IPS-NIHi7 (cell line): ENCODE measurements around the gene TMC1.
"Not testable (repeated sequence)": the region's sequence is repeated elsewhere in the genome, so short reads cannot be mapped to it uniquely, and the experiment has no call there.

Experiments used
- DNase-seq: peaks from one replicate; pipeline ENCODE4 v3.0.0; 2012; ENCODE audit warnings: mixed read lengths; ENCODE audit errors: extremely low spot score

Gene TMC1

GRCh38 chr9:72521416-72521815 lies at the start of gene TMC1:
TMC1 (plus strand) TSS chr9:72521608; CDS start chr9:72648649, 127,041 bp downstream.
- DNase-seq, result not testable (repeated sequence)

DNA sequence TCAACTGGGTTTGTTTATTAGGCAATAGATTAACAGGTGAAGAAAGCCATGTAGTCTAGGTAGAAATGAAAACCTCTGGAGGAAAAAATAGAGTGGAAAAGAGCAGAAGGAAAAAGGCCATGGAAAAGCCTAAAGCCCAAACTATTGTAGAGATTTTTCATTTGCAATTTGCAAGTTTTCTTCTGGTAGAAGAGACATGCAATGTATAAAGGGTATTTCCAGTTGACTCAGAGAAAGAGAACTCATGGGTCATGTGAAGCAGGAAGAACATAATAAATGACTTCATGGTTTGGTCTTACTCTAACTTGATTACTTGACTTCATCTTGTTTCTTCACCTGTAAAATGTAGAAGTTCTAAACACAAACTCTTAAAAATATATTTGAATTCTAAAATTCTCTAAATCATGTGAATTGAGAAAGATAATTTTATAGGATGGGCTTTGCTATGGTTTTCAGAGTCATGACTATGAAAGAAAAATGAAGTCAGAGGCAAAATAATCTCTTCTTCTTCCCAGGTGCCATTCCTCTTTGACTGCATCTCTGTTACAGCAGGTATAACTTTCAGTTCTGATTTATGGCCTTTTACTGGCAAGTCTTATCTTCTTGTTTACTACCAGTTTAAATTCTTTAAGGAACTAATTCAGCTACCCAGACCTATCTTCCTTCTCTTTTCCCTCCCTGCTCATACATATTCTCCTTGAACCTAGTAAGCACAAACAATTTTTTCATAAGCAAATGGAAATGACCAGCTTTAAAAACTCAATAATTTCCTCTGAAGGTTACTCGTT lies 47.7 kb upstream of the TMC1 start:
- DNase-seq, result no peak

DNA sequence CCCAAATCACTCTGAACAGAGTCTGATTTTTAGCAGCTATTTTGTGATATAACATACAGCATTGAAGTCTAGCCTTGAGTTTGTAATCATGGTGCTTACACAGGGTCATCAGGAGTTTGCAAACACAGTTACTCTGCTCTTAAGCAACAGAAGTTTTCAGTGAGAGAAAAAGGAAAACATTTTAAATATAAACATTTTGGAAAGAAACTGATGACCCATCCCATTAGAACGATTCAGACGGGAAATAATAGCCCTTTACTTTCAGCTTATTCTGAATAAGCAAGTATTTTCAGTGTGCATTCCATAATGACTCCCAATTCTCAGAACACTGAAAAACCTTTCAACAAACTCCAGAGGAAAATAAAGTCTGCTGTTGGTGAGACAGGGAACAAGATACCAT lies 46.7 kb upstream of the TMC1 start:
- DNase-seq, result no peak

GRCh38 chr9:72476100-72476499 lies 45.3 kb upstream of the TMC1 start:
- no peak for DNase-seq

GRCh38 chr9:72476617-72477437 lies 44.6 kb upstream of the TMC1 start:
- peak; percentile 46 for DNase-seq

GRCh38 chr9:72477930-72478518 lies 43.4 kb upstream of the TMC1 start:
- peak; percentile 56 for DNase-seq

GRCh38 chr9:72478966-72479365 lies 42.4 kb upstream of the TMC1 start:
- no peak for DNase-seq

- DNase-seq, result not testable (repeated sequence)
Observed at GRCh38 chr9:72480261-72480660, 41.1 kb upstream of the TMC1 start.

DNA sequence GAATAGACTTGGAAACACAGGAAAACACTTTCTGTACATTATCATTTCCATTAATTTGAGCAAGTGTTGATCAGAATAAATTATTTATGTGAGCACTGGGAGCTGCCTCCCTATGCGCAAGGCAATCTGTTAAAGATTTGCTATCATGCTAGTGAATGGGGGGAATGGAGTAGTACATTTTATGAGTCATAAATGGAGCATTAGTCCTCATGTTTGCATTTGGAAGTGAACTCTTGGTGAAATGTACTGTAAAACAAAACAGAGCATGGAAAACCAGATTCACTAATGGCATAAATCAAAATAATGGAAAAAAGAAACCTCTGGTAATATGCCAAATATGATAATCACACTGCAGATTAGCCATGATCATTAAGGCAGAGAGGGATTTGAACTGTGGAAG lies 40.5 kb upstream of the TMC1 start:
- no peak for DNase-seq

DNA sequence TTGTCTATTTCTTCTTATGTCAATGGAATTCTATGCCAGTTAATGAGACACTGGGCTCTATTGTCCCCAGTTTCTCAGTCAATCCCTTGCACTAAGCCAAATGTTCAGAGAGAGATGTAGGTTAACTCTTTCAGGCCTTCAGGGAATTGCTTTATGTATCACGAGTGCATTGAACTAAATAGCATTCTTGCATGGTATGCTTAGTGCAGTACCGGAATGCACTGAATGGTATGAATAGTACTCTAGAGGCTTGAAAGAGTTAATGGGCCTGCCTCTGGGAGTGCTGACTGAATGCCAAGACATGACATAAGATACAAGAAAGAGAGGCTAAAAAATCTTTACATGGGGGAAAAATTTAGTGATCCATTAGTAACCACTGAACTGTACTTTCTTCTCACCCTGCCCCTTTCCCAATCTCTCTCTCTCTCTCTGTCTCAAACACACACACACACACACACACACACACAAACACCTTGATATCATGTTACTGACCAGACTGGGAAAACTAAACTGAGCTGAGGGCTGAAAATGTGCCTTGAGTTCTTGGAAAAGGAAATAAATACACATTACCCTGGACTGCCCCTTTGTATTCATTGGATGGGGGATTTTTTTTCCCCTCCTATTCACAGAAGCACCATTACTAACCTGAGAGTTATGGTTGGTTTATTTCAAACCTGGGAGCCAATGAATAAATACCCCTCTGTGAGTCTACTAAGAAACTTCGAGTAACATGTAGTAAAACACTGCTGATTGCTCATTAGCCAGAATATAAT lies 35.4 kb upstream of the TMC1 start:
- DNase-seq, result no peak

- no peak for DNase-seq
Observed at GRCh38 chr9:72486594-72486955, 34.8 kb upstream of the TMC1 start.

- DNase-seq, result not testable (repeated sequence)
Observed at GRCh38 chr9:72487665-72488064, 33.7 kb upstream of the TMC1 start.

DNA sequence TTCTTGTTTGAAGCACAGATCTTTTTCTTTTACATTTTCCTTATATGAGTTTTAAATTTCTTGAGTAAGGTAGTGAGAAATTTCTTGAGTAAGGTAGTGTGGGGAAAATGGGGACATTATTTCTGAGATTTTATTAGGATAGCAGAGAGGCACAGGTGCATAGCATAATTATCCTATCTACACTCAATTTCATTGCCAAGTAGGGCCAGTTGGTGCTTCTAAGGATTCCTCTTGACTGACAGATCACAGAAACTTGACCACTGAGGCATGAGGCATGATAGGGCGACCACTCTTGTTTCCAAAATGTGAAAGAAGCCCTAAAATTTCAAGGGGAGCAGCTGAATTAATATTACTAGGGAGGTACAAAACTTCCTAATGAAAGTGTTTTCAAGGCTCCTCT lies 31.4 kb upstream of the TMC1 start:
- no peak for DNase-seq

DNA sequence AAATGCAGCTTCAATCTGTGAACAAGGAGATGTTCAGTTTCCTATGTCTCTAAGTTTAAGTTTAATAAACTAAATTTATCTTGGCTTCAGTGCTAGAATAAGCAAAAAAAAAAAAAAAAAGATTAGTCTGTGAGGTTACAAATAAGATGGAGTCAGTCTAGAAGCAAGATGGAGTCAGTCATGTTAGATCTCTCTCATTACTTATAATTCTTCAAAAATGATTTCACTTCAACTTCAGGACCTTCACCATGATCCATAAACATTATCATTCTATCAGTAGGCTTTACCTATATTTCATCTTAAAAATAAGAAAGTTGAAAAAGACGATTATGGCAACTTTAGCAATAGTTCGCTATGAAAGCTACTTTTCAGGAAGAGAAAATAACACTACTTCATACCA lies 30.2 kb upstream of the TMC1 start:
- no peak for DNase-seq

- no peak for DNase-seq
Observed at GRCh38 chr9:72494051-72494450, 27.4 kb upstream of the TMC1 start.

DNA sequence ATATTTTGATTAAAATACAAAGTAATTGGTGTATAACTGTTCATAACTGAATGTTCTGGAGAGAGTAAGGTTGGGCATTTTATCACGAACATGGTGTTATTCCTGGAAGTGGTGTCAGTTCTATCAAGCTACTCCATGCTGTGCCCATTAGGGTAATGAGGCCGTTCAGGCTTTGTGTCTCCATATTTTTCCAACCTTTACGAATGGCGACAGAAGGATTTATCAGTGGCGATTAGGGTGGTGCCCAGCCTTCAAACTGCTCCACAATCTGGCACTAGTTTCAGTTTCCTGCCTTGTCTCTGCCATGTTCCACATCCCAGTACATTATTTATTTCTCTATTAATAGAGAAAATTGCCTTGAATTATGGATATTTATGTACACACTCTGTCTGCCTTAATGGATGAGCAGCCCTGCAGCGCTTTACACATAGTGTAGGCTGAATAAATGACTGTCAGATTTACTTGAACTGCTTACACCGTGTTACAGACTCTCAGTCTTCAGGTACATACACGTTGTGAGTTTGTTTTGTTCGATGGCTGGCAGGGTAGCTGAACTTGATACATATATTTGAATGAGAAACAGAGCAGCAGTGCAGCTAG lies 23.9 kb upstream of the TMC1 start:
- DNase-seq, result no peak

- no peak for DNase-seq
Observed at GRCh38 chr9:72506615-72507014, 14.8 kb upstream of the TMC1 start.

- no peak for DNase-seq
Observed at GRCh38 chr9:72509053-72509452, 12.4 kb upstream of the TMC1 start.

DNA sequence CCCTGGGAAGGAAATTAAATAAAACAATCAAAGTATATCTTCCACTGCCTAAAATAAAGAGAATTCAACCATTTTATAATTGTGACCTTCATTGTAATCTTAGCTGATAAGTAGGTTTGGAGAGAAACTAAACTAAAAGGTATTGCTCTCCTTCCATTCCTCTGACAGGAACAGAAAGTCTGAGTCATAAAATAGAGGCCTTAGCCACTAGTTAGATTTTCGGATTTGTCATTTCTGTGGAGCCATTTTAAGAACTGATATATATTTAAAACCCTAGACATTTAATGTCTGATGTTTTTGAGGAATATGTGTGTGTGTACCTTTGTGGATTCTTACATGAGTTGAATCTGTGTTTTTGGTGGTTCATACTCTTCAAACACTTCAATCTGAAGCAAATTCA lies 11.8 kb upstream of the TMC1 start:
- no peak for DNase-seq

GRCh38 chr9:72521011-72521410 lies 397 bp upstream of the TMC1 start:
- DNase-seq, result not testable (repeated sequence)

GRCh38 chr9:72524820-72525540 lies 3.6 kb downstream of the TMC1 start:
- peak; percentile 46 for DNase-seq
